K562 (cell line): Measurements from ENCODE around the gene TBP. TPM values are rescaled to one million over a fixed set of nuclear protein-coding genes. Genes with fewer than 3 reads are reported as not detected.

Experiments
- ARID2 ChIP-seq: fragments of 450-650 bp; IDR thresholded peaks from 2 replicates; pipeline ENCODE4 v1.6.1; 2017; ENCODE audit warnings: antibody characterized with exemption, mild to moderate bottlenecking
- ATF7 ChIP-seq: fragments of 450-650 bp; IDR thresholded peaks from 2 replicates; pipeline ENCODE4 v1.7.1; 2014; ENCODE audit warnings: mild to moderate bottlenecking, moderate library complexity
- CGGBP1 ChIP-seq: fragments of 250-450 bp; sonication (Bioruptor Pico); IDR thresholded peaks from 2 replicates; pipeline ENCODE4 v1.9.0; 2021; ENCODE audit warnings: mild to moderate bottlenecking
- COPS2 ChIP-seq: fragments of 450-650 bp; conservative IDR thresholded peaks from 2 replicates; pipeline ENCODE4 v1.6.1; 2016; ENCODE audit warnings: mild to moderate bottlenecking, moderate library complexity
- E2F5 ChIP-seq: sonication (generic); formaldehyde crosslinking; IDR thresholded peaks from 2 replicates; pipeline ENCODE4 v1.8.0; 2022; ENCODE audit warnings: mild to moderate bottlenecking, missing genetic modification reagents
- PHF20 ChIP-seq: fragments of 450-650 bp; IDR thresholded peaks from 2 replicates; pipeline ENCODE4 v1.6.1; 2018; ENCODE audit not compliant: partially characterized antibody
- RCOR1 ChIP-seq, 2 experiments: IDR thresholded peaks; 2 replicates each; pipeline ENCODE4 v1.6.1; 2012; ENCODE audit warnings: low read depth in 2 of 2, low read length in 2 of 2, borderline replicate concordance in 1 of 2, improper control_type of control experiment in 1 of 2
- SNRNP70 ChIP-seq: fragments of 200-400 bp; formaldehyde crosslinking; optimal IDR thresholded peaks from 2 replicates; pipeline ENCODE3; 2017; ENCODE audit warnings: low read depth, low read length
- SREBF2 ChIP-seq: sonication (generic); formaldehyde crosslinking; IDR thresholded peaks from 2 replicates; pipeline ENCODE4 v1.4.0; 2020; ENCODE audit warnings: mild to moderate bottlenecking, missing genetic modification reagents
- TEAD4 ChIP-seq, 2 experiments: sonication (generic) in 1 of 2; formaldehyde crosslinking in 1 of 2; IDR thresholded peaks; 2 replicates each; pipeline versions ENCODE4 v1.6.1 to v1.8.0; 2012 to 2022; ENCODE audit warnings: borderline replicate concordance in 1 of 2, inconsistent platforms in 1 of 2, low read length in 1 of 2, mild to moderate bottlenecking in 1 of 2, missing genetic modification reagents in 1 of 2
- TOE1 ChIP-seq, 2 experiments: fragments of 450-650 bp in 1 of 2; sonication (generic) in 1 of 2; formaldehyde crosslinking in 1 of 2; IDR thresholded peaks; 2 replicates each; pipeline versions ENCODE4 v1.7.1 to v1.8.0; 2016 to 2022; ENCODE audit warnings: borderline replicate concordance in 2 of 2, mild to moderate bottlenecking in 2 of 2, antibody characterized with exemption in 1 of 2, inconsistent platforms in 1 of 2, low read depth in 1 of 2, missing genetic modification reagents in 1 of 2, moderate library complexity in 1 of 2
- ZBTB5 ChIP-seq: fragments of 450-650 bp; IDR thresholded peaks from 2 replicates; pipeline ENCODE4 v1.6.1; 2017; ENCODE audit warnings: antibody characterized with exemption
- ZNF644 ChIP-seq: fragments of 200-800 bp; sonication (Bioruptor generic); IDR thresholded peaks from 2 replicates; pipeline ENCODE4 v1.6.1; 2016; ENCODE audit warnings: low read depth, missing genetic modification characterization, missing compliant biosample characterization
- polyA plus RNA-seq, 8 experiments: library from polyadenylated mRNA; depleted of rRNA in 4 of 8; stranded (reverse) in 5 of 8; unstranded in 3 of 8; fragments of >200 nt; fragmentation: Nextera tagmentation in 2 of 8; fragmentation: Illumina TruSeq in 1 of 8; extraction: Ambion mirVana in 2 of 8; extraction: Trizol in 1 of 8; gene quantifications; 2 replicates each; pipeline versions ENCODE4 v1.2.1 to v1.2.3, GENCODE V29; 2011 to 2014; ENCODE audit warnings: inconsistent platforms in 1 of 8, missing spikeins in 1 of 8
- total RNA-seq, 7 experiments: library from RNA; depleted of rRNA in 6 of 7; stranded (reverse); fragments of >200 nt in 6 of 7; fragmentation: Illumina TruSeq in 2 of 7; extraction: Trizol in 2 of 7; gene quantifications; 2 replicates each; pipeline versions ENCODE4 v1.2.1 to v1.2.3, GENCODE V29; 2011 to 2021; ENCODE audit warnings: low replicate concordance in 1 of 7

The TBP gene
- total and polyA plus RNA-seq, 9 of the 15 experiments (the other 6 are each of a cell fraction or from before 2014, with no cell fraction given) = 28.5 to 86.1 (median 39.5) TPM

GRCh38 chr6:170529839-170530469 lies 24.2 kb upstream of the TBP start (continued):
- TF ChIP-seq ZBTB5 = no peak
- TF ChIP-seq ZNF644 (tag) = no peak
- TF ChIP-seq RCOR1 (IDR thresholded peaks at IDR 0.05; ENCODE audit: borderline replicate concordance in 1 of 2, low read depth in 2 of 2, low read length in 2 of 2) = peak in 1 of 2 experiments; percentile 58; a peak in 2 of 4 replicates
- no peak for TF ChIP-seq E2F5 (CRISPR knock-in tag)
- TF ChIP-seq TEAD4 (IDR thresholded peaks at IDR 0.05; ENCODE audit: low read length) = 0 out of 2 replicates have a peak, but pooled peaks have one; percentile 14
- TF ChIP-seq TEAD4 (CRISPR knock-in tag; IDR thresholded peaks at IDR 0.05; ENCODE audit: borderline replicate concordance) = no peak
- TF ChIP-seq ATF7 = 0 out of 2 replicates have a peak, but pooled peaks have one; percentile 14
- no peak for TF ChIP-seq SNRNP70
- TF ChIP-seq SREBF2 (CRISPR knock-in tag) = no peak
- TF ChIP-seq PHF20 = no peak
- TF ChIP-seq CGGBP1 (CRISPR knock-in tag) = no peak
- TF ChIP-seq ARID2 = peak; percentile 57; the same call in 1 of the 2 replicates
- TF ChIP-seq COPS2 = no peak
- no peak for TF ChIP-seq TOE1 (IDR thresholded peaks at IDR 0.05; ENCODE audit: borderline replicate concordance)
- peak; percentile 46; the same call in 1 of the 2 replicates for TF ChIP-seq TOE1 (CRISPR knock-in tag; IDR thresholded peaks at IDR 0.05; ENCODE audit: borderline replicate concordance, low read depth)
